SK-N-SH treated with all-trans-retinoic acid at 6 μM for 48 hours (cell line): Measurements from ENCODE around the gene TOE1.

Experiments
- ATAC-seq: fragments of 200-7000 bp; cut with Tn5 transposase; 3 replicates; pipeline ENCODE4 v1.9.1; 2020; ENCODE audit warnings: mild to moderate bottlenecking, moderate library complexity
- ARNTL ChIP-seq: fragments of 450-650 bp; formaldehyde crosslinking; IDR thresholded peaks from 2 replicates; pipeline ENCODE4 v1.5.0; 2020; ENCODE audit warnings: low read depth, mild to moderate bottlenecking, moderate library complexity, borderline replicate concordance
- BACH2 ChIP-seq: fragments of 250-450 bp; sonication (Bioruptor Pico); IDR thresholded peaks from 2 replicates; pipeline ENCODE4 v1.9.0; 2021; ENCODE audit warnings: mild to moderate bottlenecking, borderline replicate concordance
- CSDC2 ChIP-seq: fragments of 250-450 bp; sonication (Bioruptor Pico); IDR thresholded peaks from 2 replicates; pipeline ENCODE4 v1.5.0; 2020; ENCODE audit warnings: mild to moderate bottlenecking, moderate library complexity
- ESRRG ChIP-seq: fragments of 250-450 bp; sonication (Bioruptor Pico); IDR thresholded peaks from 2 replicates; pipeline ENCODE4 v1.6.1; 2021; ENCODE audit warnings: mild to moderate bottlenecking
- GLIS3 ChIP-seq: fragments of 250-450 bp; sonication (Bioruptor Pico); IDR thresholded peaks from 2 replicates; pipeline ENCODE4 v1.5.0; 2020; ENCODE audit warnings: mild to moderate bottlenecking, moderate library complexity
- ISL1 ChIP-seq: fragments of 250-450 bp; sonication (Bioruptor Pico); IDR thresholded peaks from 2 replicates; pipeline ENCODE4 v2.1.2; 2022; ENCODE audit warnings: mild to moderate bottlenecking, moderate library complexity
- OSR1 ChIP-seq: fragments of 250-450 bp; sonication (Bioruptor Pico); IDR thresholded peaks from 2 replicates; pipeline ENCODE4 v1.8.0; 2022; ENCODE audit warnings: moderate library complexity, mild to moderate bottlenecking, inconsistent platforms
- RARB ChIP-seq: fragments of 250-450 bp; sonication (Bioruptor Pico); IDR thresholded peaks from 2 replicates; pipeline ENCODE4 v1.8.0; 2021; ENCODE audit warnings: mild to moderate bottlenecking, moderate library complexity
- SNAI2 ChIP-seq: fragments of 250-450 bp; sonication (Bioruptor Pico); IDR thresholded peaks from 2 replicates; pipeline ENCODE4 v1.5.0; 2020; ENCODE audit warnings: mild to moderate bottlenecking, moderate library complexity
- TCF4 ChIP-seq: fragments of 250-450 bp; sonication (Bioruptor Pico); IDR thresholded peaks from 2 replicates; pipeline ENCODE4 v1.8.0; 2021; ENCODE audit warnings: mild to moderate bottlenecking, moderate library complexity, borderline replicate concordance
- ZC3H10 ChIP-seq: fragments of 250-450 bp; sonication (Bioruptor Pico); IDR thresholded peaks from 2 replicates; pipeline ENCODE4 v1.5.1; 2021; ENCODE audit warnings: mild to moderate bottlenecking, moderate library complexity
- ZFP3 ChIP-seq: fragments of 250-450 bp; sonication (Bioruptor Pico); IDR thresholded peaks from 2 replicates; pipeline ENCODE4 v1.5.0; 2020; ENCODE audit warnings: mild to moderate bottlenecking, moderate library complexity
- ZFP30 ChIP-seq: fragments of 450-650 bp; formaldehyde crosslinking; IDR thresholded peaks from 2 replicates; pipeline ENCODE4 v1.5.0; 2022; ENCODE audit warnings: mild to moderate bottlenecking, moderate library complexity
- ZNF565 ChIP-seq: fragments of 450-650 bp; formaldehyde crosslinking; conservative IDR thresholded peaks from 2 replicates; pipeline ENCODE4 v1.5.0; 2020; ENCODE audit warnings: low read depth, mild to moderate bottlenecking, moderate library complexity
- ZNF8 ChIP-seq: fragments of 450-650 bp; formaldehyde crosslinking; IDR thresholded peaks from 2 replicates; pipeline ENCODE4 v1.5.0; 2020; ENCODE audit warnings: mild to moderate bottlenecking, moderate library complexity
- TF ChIP-seq, protein P1 (sequence below): fragments of 250-450 bp; sonication (Bioruptor Pico); IDR thresholded peaks from 2 replicates; pipeline ENCODE4 v1.8.0; 2020; ENCODE audit warnings: mild to moderate bottlenecking, moderate library complexity, borderline replicate concordance
- TF ChIP-seq, protein P2 (sequence below): fragments of 250-450 bp; sonication (Bioruptor Pico); IDR thresholded peaks from 2 replicates; pipeline ENCODE4 v1.5.1; 2020; ENCODE audit warnings: low read depth, mild to moderate bottlenecking, moderate library complexity
- TF ChIP-seq, protein P3 (sequence below): fragments of 250-450 bp; sonication (Bioruptor Pico); IDR thresholded peaks from 2 replicates; pipeline ENCODE4 v1.5.0; 2020; ENCODE audit warnings: mild to moderate bottlenecking, moderate library complexity

TOE1 gene

DNA sequence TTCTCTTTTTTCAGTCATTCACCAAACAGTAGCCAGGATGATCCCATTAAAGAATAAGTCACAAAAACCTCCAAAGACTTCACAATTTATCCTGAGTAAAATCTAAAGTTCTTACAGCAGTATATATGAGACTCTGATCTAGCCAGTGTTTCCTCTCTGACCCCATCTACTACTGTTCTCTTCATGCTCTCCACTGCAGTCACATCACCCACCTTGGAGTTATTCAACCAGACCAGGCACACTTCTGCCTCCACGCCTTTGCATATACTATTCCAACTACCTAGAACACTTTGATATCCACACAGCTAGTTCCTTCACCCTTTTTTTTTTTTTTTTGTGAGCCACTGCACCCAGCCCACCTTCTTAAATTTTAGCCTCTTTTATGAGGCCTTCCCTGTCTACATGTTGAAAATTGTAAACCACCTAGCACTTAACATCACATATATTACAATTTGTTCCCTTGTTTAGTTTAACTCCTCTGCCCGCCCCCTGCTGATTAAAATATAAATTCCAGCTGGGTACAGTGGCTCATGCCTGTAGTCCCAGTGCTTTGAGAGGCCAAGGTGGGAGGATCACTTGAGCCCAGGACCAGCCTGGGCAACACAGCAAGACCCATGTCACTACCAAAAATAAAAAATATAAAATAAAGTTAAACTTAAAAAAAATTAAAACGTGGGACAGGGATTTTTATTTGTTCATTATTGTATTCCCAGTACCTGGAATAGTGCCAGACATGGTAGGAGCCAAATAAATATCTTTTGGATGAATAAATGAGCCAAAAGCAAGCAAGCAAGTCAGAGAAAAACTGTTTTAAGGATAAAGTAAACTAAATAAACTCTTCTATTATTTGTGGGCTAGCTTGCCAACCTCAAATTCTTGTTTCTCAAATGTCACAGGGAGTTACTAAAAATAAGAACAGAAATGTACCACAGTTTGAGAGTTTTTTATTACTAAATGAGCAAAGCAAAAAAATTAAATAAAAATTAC is 35.4 kb downstream of the TOE1 start:
- peak; percentile 35; the same call in 2 of the 3 replicates for ATAC-seq
- TF ChIP-seq, protein P1, sequence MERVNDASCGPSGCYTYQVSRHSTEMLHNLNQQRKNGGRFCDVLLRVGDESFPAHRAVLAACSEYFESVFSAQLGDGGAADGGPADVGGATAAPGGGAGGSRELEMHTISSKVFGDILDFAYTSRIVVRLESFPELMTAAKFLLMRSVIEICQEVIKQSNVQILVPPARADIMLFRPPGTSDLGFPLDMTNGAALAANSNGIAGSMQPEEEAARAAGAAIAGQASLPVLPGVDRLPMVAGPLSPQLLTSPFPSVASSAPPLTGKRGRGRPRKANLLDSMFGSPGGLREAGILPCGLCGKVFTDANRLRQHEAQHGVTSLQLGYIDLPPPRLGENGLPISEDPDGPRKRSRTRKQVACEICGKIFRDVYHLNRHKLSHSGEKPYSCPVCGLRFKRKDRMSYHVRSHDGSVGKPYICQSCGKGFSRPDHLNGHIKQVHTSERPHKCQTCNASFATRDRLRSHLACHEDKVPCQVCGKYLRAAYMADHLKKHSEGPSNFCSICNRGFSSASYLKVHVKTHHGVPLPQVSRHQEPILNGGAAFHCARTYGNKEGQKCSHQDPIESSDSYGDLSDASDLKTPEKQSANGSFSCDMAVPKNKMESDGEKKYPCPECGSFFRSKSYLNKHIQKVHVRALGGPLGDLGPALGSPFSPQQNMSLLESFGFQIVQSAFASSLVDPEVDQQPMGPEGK (CRISPR knock-in tag) = no peak
- TF ChIP-seq GLIS3 (CRISPR knock-in tag) (no peak), RARB (CRISPR knock-in tag) (no peak), BACH2 (CRISPR knock-in tag) (no peak), ZFP3 (CRISPR knock-in tag) (no peak), ZNF8 (CRISPR knock-in tag) (no peak), ARNTL (CRISPR knock-in tag) (no peak), ZNF565 (CRISPR knock-in tag) (no peak), OSR1 (no peak), TCF4 (CRISPR knock-in tag) (no peak), CSDC2 (CRISPR knock-in tag) (no peak)
- TF ChIP-seq, protein P2, sequence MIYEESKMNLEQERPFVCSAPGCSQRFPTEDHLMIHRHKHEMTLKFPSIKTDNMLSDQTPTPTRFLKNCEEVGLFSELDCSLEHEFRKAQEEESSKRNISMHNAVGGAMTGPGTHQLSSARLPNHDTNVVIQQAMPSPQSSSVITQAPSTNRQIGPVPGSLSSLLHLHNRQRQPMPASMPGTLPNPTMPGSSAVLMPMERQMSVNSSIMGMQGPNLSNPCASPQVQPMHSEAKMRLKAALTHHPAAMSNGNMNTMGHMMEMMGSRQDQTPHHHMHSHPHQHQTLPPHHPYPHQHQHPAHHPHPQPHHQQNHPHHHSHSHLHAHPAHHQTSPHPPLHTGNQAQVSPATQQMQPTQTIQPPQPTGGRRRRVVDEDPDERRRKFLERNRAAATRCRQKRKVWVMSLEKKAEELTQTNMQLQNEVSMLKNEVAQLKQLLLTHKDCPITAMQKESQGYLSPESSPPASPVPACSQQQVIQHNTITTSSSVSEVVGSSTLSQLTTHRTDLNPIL (CRISPR knock-in tag) = no peak

DNA sequence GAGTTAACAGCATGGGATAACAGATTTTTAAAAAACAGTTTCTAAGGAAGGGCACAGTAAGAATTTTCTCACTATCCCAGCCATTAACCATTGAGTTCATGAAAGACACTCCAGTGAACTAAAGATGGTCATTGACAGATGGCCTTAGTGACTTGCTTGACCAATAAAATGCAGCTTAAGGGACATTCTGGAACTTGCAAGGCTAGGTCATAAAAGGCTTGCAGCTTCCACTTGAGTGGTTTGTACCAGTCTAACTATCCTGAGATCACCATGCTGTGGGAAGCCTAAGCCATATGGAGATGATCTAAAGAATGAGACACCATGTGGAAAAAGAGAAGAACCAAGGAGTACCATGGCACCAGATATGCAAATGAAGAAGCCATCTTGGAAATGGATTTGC is 38.2 kb downstream of the TOE1 start:
- TF ChIP-seq ARNTL (CRISPR knock-in tag) = no peak
- TF ChIP-seq ZNF565 (CRISPR knock-in tag) = no peak
- TF ChIP-seq, protein P1 (CRISPR knock-in tag) = no peak
- TF ChIP-seq OSR1 = no peak
- TF ChIP-seq TCF4 (CRISPR knock-in tag) = no peak
- no peak for TF ChIP-seq SNAI2 (CRISPR knock-in tag)
- TF ChIP-seq BACH2 (CRISPR knock-in tag) = no peak
- no peak for ATAC-seq

DNA sequence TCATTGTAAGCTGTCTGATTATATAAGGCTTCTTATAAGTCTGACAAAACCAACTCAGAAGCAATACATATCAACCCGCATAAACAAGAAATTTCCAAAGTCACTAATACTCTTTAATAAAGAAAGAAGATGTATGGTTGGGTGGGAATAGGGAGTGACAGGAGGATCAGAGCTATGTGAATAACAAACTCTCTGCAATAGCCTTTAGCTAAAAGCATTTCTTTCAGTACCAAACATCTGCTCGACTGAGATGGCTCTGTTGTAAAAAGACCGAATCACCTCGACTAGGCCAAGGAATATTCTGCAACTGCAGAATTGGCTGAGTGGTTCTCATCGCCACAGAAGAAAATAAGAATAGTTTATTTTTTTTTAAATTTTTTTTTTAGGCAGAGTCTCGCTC is 39.6 kb downstream of the TOE1 start:
- no peak for ATAC-seq

More for the DNA sequence above, 39.6 kb downstream of the TOE1 start:
- TF ChIP-seq SNAI2 (CRISPR knock-in tag) = no peak
- no peak for TF ChIP-seq ARNTL (CRISPR knock-in tag)
- TF ChIP-seq ZC3H10 = no peak
- TF ChIP-seq, protein P2 (CRISPR knock-in tag) = no peak
- TF ChIP-seq, protein P3, sequence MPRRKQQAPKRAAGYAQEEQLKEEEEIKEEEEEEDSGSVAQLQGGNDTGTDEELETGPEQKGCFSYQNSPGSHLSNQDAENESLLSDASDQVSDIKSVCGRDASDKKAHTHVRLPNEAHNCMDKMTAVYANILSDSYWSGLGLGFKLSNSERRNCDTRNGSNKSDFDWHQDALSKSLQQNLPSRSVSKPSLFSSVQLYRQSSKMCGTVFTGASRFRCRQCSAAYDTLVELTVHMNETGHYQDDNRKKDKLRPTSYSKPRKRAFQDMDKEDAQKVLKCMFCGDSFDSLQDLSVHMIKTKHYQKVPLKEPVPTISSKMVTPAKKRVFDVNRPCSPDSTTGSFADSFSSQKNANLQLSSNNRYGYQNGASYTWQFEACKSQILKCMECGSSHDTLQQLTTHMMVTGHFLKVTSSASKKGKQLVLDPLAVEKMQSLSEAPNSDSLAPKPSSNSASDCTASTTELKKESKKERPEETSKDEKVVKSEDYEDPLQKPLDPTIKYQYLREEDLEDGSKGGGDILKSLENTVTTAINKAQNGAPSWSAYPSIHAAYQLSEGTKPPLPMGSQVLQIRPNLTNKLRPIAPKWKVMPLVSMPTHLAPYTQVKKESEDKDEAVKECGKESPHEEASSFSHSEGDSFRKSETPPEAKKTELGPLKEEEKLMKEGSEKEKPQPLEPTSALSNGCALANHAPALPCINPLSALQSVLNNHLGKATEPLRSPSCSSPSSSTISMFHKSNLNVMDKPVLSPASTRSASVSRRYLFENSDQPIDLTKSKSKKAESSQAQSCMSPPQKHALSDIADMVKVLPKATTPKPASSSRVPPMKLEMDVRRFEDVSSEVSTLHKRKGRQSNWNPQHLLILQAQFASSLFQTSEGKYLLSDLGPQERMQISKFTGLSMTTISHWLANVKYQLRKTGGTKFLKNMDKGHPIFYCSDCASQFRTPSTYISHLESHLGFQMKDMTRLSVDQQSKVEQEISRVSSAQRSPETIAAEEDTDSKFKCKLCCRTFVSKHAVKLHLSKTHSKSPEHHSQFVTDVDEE = no peak
- no peak for TF ChIP-seq RARB (CRISPR knock-in tag)
- no peak for TF ChIP-seq ISL1 (CRISPR knock-in tag)
- no peak for TF ChIP-seq OSR1
- no peak for TF ChIP-seq BACH2 (CRISPR knock-in tag)
- TF ChIP-seq ZFP30 = no peak
- TF ChIP-seq ESRRG (CRISPR knock-in tag) = no peak
- no peak for TF ChIP-seq ZNF565 (CRISPR knock-in tag)
- TF ChIP-seq, protein P1 (CRISPR knock-in tag) = no peak
